SU-DHL-6 (cell line): ENCODE data around the gene THAP5.

Source experiments
- CTCF ChIP-seq: fragments of 200-600 bp; sonication (generic); IDR thresholded peaks from one replicate; pipeline ENCODE4 v1.5.1; 2017; ENCODE audit warnings: antibody characterized with exemption, mild to moderate bottlenecking, low read length, moderate library complexity; ENCODE audit not compliant: insufficient read depth, poor library complexity, severe bottlenecking
- EZH2phosphoT487 ChIP-seq: fragments of 200-600 bp; sonication (generic), shearing (Covaris generic); conservative IDR thresholded peaks from 2 replicates; pipeline ENCODE4 v1.6.1; 2018; ENCODE audit warnings: mild to moderate bottlenecking, antibody characterized with exemption, low read length, moderate library complexity, mixed read lengths

DNA sequence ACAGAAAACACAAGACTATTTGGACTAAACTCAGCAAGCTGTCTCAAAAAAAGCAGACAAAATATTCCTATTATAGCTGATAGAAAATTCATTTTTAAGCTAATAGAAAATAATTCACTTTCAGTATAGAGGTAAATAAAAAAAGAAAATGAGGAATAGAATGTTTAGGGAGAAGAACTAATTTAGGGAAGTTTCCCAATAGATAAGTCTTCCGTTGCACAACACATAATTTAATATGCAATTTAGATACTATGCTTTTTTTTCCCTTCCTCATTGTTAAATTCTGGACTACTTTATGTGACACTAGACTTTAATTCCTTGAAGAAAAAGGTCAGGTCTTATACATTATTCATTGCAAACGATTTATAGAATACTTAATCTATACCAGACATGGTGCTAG lies 53.9 kb downstream of the THAP5 start:
- TF ChIP-seq CTCF (no peak), EZH2phosphoT487 (no peak)
